Central memory CD8-positive, alpha-beta T cell (primary cell): ENCODE data around the gene TBCA.

Source experiments
- ATAC-seq: fragments of 150-1000 bp; cut with Tn5 transposase; replicated peaks from 2 replicates; pipeline ENCODE4 v1.10.0; 2022; ENCODE audit warnings: mild to moderate bottlenecking, moderate FRiP score, moderate number of reproducible peaks; ENCODE audit not compliant: poor library complexity, severe bottlenecking; ENCODE audit errors: extremely low read depth
- DNase-seq, 2 donors: peaks; one replicate each; pipeline ENCODE4 v3.0.0; 2021; ENCODE audit warnings: low spot score in 2 of 2
- H3K27ac Mint-ChIP-seq: one replicate; pipeline ENCODE4 v1.8.0; 2022; ENCODE audit warnings: low read depth, mild to moderate bottlenecking, moderate library complexity, mixed read lengths
- H3K27me3 Mint-ChIP-seq: one replicate; pipeline ENCODE4 v1.8.0; 2022; ENCODE audit warnings: mixed read lengths
- H3K36me3 Mint-ChIP-seq: one replicate; pipeline ENCODE4 v1.8.0; 2022; ENCODE audit warnings: mild to moderate bottlenecking, moderate library complexity, mixed read lengths; ENCODE audit not compliant: insufficient read depth
- H3K4me1 Mint-ChIP-seq: one replicate; pipeline ENCODE4 v1.8.0; 2022; ENCODE audit warnings: mixed read lengths
- H3K4me3 Mint-ChIP-seq: one replicate; pipeline ENCODE4 v1.8.0; 2022; ENCODE audit warnings: mild to moderate bottlenecking, moderate library complexity, mixed read lengths
- H3K9me3 Mint-ChIP-seq: one replicate; pipeline ENCODE4 v1.8.0; 2022; ENCODE audit warnings: mixed read lengths

TBCA gene

DNA sequence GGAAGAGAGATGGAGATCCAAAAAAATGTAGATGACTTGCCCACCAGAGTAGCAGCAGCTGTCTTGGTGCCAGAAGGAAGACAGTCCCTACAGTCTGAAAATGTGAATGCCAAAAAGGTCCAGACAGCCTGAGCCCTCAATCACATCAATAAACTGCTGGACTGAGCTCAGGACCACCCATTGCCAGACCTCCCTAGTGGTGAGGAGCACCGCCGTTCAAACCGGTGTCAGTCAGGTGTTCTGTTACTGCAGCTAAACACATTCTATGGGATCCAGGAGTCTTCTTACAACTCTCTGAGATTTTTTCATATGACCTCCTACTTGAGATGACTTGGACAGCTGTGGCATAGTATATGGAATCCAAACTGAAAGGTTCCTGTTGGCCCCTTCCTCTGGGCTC is 105.6 kb downstream of the TBCA start:
- DNase-seq (no peak), ATAC-seq (no peak)
- H3K36me3 Mint-ChIP-seq: no peaks in the 10 kb centered on the region
- H3K27ac Mint-ChIP-seq: no peak overlapping the region
- H3K4me1 Mint-ChIP-seq: no peaks in the 10 kb centered on the region
- H3K27me3 Mint-ChIP-seq: peaks cover 51% of the 10 kb centered on the region
- H3K4me3 Mint-ChIP-seq: no peak overlapping the region
- peaks cover 5% of the 10 kb centered on the region for H3K9me3 Mint-ChIP-seq

DNA sequence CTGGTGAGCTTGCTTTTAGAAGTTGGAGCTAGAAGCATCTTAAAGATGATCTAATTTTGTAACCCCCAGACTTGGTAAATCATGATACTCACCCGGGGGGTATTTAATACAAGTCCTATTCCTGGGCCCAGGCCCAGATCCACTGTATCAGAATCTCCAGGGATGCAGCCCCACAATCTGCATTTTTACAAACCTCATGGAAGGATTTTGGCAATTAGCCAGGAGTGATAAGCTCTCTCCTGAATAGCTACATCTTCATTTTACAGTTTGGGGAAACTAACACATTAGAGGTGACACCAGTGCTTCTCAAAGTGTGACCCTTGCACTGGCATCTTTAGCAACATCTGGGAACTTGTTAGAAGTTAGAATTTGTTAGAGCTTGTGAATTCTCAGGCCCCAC is 106.5 kb downstream of the TBCA start:
- ATAC-seq (no peak), DNase-seq (no peak)
- no peak overlapping the region for H3K4me3 Mint-ChIP-seq

DNA sequence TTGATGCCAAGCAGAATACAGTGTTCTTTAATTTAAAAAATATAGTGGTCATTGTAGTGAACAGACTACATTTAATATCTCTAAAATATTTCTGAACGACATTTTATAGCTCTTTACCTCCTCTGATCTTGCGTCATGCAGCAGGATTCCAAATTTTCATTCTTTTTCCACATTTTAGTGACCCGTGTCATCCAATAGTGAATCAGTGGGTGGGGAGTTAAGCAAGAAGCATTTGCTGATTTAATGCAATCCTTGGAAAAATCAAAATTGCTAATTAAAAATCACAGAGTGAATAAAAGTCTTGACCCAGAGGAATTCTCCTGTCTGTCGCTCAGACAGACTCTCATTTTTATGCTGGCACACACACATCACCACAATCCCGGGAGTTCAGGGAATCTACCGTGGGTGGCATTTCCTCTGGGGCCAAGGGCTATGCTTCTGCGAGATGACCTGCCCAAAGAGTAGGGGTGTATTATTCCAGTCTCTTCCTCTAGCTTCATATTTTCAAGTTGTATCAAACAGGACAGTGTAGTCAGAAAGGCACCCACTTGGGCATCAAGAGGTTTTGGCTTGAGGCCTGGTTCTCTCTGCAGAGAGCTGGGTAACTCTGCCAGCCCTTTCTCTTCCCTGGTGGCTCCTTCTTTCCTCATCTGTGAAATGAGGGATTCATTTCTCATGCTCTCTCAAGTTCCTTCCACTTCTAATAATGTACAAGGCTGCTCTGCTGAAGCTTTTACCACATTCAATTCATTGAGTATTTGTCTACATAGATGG is 112.9 kb downstream of the TBCA start:
- no peaks in the 10 kb centered on the region for H3K36me3 Mint-ChIP-seq
- DNase-seq (no peak), ATAC-seq (no peak)
- H3K4me1 Mint-ChIP-seq: no peaks in the 10 kb centered on the region
- H3K4me3 Mint-ChIP-seq: no peak overlapping the region
- no peaks in the 10 kb centered on the region for H3K9me3 Mint-ChIP-seq
- H3K27me3 Mint-ChIP-seq: peaks cover 14% of the 10 kb centered on the region
- H3K27ac Mint-ChIP-seq: no peak overlapping the region

More for the DNA sequence above, 106.5 kb downstream of the TBCA start:
- Mint-ChIP-seq H3K9me3 (no peaks in the 10 kb centered on the region), H3K4me1 (no peaks in the 10 kb centered on the region), H3K27me3 (peaks cover 50% of the 10 kb centered on the region), H3K36me3 (no peaks in the 10 kb centered on the region), H3K27ac (no peak overlapping the region)

DNA sequence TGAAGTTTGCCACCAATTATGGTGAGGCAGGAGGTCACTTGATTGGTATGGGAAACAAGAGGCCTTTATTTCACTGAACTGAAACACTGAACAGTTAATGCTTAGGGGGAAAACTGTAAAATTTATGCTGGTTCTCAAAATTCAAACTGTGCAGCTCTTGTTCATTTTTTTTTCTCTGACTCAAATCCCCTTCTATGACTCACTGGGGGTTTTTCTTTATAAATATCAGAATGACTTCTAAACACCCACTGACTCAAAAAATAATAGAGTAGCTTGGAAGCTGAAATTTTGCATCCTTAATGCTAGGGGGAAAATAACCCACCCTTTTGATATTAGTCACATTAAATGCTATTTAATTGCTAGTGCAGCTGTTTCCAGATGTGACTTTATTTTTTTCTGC is 113.5 kb downstream of the TBCA start:
- Mint-ChIP-seq H3K4me1 (no peaks in the 10 kb centered on the region), H3K27me3 (peaks cover 21% of the 10 kb centered on the region), H3K4me3 (no peak overlapping the region), H3K9me3 (no peaks in the 10 kb centered on the region), H3K27ac (no peak overlapping the region), H3K36me3 (no peaks in the 10 kb centered on the region)
- no peak for ATAC-seq
- DNase-seq: no peak

DNA sequence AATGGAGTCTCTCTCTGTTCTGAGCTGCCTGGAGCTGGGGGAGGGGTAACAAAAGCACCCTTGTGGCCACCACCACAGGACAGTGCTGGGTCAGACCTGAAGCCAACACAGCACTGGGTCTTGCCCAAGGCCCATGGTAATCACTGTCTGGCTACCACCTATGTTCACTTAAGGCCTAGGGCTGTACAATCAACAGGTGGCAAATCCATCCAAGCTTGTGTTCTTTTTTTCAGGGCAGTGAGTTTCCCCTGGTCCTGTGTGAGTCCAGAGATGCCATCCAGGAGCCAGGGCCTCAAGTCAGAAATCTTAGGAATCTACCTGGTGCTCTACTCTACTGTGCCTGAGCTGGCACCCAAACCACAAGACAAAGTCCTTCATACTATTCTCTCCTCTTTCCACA is 117.5 kb downstream of the TBCA start:
- Mint-ChIP-seq H3K27me3 (peaks cover 32% of the 10 kb centered on the region), H3K27ac (no peak overlapping the region), H3K4me3 (no peak overlapping the region), H3K36me3 (no peaks in the 10 kb centered on the region), H3K9me3 (no peaks in the 10 kb centered on the region), H3K4me1 (no peaks in the 10 kb centered on the region)
- ATAC-seq (no peak), DNase-seq (no peak)

DNA sequence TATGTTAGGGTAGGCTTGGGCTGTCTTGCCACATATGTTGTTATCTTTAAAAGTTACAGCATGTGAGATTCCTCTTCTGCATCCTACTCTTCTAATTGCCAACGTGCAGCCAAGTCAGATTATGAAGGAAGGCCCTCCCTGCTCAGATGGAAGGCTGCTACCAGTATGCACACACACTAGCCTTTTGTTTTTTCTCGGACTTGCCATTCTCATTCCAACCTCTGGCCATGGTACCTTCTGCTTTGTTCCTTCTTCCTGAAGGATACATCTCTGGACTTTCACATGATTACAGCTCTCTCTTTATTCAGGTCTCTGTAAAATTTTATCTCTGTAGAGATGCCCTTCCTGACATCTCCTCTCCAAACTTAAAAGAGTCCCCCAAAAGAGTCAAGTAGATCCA is 124.8 kb downstream of the TBCA start:
- Mint-ChIP-seq H3K9me3 (no peaks in the 10 kb centered on the region), H3K4me1 (no peaks in the 10 kb centered on the region), H3K27me3 (peaks cover 71% of the 10 kb centered on the region), H3K36me3 (no peaks in the 10 kb centered on the region), H3K27ac (no peak overlapping the region), H3K4me3 (no peak overlapping the region)
- ATAC-seq: no peak
- DNase-seq: no peak

DNA sequence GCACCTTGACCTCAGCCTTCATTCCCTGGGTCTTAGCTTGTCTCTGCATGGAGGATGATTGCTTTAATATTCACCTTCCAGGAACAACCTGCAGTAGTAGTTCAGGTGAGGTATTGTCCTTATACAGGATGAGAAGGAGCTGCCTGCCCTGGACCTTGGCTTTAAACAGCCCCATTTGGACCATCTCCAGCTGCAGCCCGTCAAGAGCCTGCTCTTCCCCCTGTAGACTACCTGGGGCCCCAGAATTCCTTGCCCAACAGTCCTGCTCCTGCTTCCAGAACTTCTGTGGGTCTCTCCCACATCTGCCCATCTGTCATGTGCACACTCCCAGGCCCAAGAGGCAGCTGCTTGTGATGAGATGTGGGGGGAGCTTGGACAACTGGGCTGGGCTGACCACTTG is 125.5 kb downstream of the TBCA start:
- DNase-seq: no peak
- Mint-ChIP-seq H3K36me3 (peaks cover 2% of the 10 kb centered on the region), H3K27ac (no peak overlapping the region), H3K4me1 (no peaks in the 10 kb centered on the region), H3K9me3 (no peaks in the 10 kb centered on the region), H3K4me3 (no peak overlapping the region), H3K27me3 (peaks cover 77% of the 10 kb centered on the region)
- no peak for ATAC-seq

DNA sequence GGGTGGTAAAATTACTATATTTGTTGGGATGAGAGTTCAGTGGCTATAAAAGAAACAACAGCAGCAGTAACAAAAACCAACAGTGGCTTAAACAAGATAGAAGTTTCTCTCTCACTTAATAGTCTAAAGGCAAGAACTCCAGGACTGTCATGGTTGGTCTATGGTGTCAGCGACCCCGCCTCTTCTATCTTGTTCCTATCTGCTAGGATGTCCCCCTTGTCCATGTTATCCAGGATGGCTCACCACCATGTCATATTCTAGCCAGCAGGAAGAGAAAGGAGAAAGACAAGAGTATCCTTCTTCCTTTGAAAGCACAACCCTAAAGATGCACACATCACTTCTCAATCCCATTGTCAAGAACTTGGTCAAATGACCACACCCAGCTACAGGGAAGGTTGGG is 126.4 kb downstream of the TBCA start:
- no peak overlapping the region for H3K27ac Mint-ChIP-seq
- no peak overlapping the region for H3K4me3 Mint-ChIP-seq
- H3K4me1 Mint-ChIP-seq: peaks cover 5% of the 10 kb centered on the region
- H3K9me3 Mint-ChIP-seq: no peaks in the 10 kb centered on the region
- DNase-seq (no peak), ATAC-seq (no peak)
- peaks cover 83% of the 10 kb centered on the region for H3K27me3 Mint-ChIP-seq
- H3K36me3 Mint-ChIP-seq: peaks cover 5% of the 10 kb centered on the region

DNA sequence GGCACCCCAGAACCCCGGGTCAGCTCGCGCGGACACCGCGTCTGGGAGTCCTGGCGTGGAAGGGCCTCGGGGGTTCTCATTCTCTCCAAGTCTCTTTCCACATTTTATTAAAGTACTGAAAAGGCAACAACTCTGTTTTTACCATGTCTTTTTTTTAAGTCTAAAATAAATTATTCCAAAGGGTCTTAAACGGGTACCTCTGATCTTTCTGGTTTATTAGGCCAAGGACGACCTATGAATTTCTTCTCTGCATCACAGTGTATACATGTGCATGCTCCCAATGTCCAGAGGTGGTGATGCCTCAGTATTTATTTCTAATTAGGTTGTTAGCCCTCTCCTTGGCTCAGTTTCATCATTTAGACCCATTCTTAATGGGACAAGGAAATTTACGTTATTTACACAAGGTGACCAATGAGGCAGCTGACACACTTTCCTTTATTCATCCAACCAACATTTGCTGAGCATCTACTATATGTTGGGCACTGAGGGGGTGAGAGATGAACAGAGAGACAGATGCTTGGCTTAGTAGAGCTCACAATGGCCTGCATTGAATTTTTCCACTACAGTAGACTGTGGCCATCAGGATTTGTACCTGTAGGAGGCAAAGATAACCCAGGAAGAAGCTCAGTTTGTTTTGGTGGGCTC is 130.0 kb downstream of the TBCA start:
- DNase-seq (no peak), ATAC-seq (no peak)
- no peak overlapping the region for H3K27ac Mint-ChIP-seq
- H3K36me3 Mint-ChIP-seq: peaks cover 13% of the 10 kb centered on the region
- H3K4me3 Mint-ChIP-seq: peak overlapping the region; percentile 21
- H3K9me3 Mint-ChIP-seq: no peaks in the 10 kb centered on the region
- H3K27me3 Mint-ChIP-seq: peaks cover 91% of the 10 kb centered on the region
- H3K4me1 Mint-ChIP-seq: peaks cover 16% of the 10 kb centered on the region

DNA sequence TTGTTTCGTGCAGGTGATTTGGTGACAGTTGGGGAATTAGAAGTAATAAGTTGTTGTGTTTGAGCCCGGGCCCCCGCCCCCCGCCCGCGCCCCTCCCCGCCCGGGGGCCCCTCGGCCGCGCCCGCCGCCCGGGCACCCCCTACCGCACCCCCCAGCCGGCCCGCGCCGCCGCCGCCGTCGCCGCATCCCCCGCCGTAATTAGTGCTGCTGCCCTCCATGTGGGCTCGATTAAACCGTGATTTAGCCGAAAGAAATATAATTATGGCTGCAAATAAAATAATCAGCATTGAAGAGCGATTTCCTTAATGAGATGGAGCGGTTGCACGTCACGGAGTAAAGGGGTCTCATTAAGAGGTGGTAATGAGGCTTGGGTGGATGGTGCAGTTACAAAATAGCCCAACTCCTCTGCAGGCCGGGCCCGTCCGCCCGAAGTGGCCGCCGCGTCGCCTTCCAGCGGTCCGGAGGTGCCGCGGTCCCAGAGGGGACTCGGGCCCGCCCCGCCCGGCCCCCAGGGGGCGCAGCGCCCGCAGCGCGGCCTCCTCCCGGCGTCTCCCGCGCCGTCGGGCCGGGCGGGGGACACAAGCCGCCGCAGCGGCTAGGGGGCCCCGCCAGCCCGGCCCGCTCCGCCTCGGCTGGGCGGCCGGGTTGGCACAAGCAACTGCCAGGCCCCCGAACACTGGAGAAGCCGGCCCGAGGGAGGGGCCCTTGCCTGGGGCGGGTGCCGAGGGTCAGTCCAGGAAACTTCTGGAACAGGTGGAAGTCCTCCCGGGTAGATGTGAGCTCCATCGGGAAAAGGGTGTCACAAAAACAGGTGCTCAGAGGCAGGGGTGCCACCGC is 130.8 kb downstream of the TBCA start:
- Mint-ChIP-seq H3K9me3 (no peaks in the 10 kb centered on the region), H3K27me3 (peaks cover 96% of the 10 kb centered on the region), H3K36me3 (peaks cover 19% of the 10 kb centered on the region), H3K4me3 (peak overlapping the region; percentile 56), H3K4me1 (peaks cover 16% of the 10 kb centered on the region), H3K27ac (no peak overlapping the region)
- peak; percentile 68 for ATAC-seq
- no peak for DNase-seq

DNA sequence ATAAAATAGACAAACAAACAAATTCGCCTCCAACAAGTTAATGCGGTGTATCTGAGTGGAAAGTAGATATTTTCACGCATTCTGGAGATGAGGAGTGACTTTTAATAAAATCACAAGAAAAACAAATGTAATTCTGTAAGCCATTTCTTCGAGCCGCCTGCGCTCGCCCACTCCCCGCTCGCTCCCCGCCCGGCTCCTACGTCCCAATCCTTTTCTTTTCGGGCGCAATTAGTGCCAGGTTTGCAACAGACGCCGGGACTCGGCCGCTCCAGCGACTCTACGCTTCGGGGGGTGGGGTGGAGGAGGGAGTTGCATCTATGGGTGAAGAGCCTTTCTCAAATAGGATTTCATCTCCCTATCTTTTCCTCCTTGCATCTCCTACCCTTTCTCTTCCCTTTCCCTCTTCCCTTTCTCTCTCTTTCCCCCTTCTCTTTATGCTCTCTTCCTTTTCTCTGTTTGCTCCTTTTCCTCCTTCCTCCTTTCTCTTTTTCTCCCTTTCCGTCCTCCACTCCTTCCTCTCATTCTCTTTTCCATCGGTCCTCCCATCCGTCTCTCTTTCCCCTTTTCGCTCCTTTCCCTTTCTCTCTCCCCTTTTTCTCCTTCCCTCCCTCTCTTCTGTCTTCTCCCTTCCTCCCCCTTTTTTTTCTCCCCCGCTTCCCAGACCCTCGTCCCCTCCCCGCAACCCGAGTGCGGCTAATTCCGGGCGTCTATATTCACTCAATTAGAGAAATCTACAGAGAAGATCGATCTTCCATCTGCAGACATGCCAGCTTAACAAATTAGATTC is 131.6 kb downstream of the TBCA start:
- Mint-ChIP-seq H3K27ac (no peak overlapping the region), H3K9me3 (no peaks in the 10 kb centered on the region), H3K4me1 (peaks cover 22% of the 10 kb centered on the region), H3K4me3 (peak overlapping the region; percentile 56), H3K36me3 (peaks cover 19% of the 10 kb centered on the region), H3K27me3 (peaks cover 96% of the 10 kb centered on the region)
- DNase-seq (no peak), ATAC-seq (no peak)

DNA sequence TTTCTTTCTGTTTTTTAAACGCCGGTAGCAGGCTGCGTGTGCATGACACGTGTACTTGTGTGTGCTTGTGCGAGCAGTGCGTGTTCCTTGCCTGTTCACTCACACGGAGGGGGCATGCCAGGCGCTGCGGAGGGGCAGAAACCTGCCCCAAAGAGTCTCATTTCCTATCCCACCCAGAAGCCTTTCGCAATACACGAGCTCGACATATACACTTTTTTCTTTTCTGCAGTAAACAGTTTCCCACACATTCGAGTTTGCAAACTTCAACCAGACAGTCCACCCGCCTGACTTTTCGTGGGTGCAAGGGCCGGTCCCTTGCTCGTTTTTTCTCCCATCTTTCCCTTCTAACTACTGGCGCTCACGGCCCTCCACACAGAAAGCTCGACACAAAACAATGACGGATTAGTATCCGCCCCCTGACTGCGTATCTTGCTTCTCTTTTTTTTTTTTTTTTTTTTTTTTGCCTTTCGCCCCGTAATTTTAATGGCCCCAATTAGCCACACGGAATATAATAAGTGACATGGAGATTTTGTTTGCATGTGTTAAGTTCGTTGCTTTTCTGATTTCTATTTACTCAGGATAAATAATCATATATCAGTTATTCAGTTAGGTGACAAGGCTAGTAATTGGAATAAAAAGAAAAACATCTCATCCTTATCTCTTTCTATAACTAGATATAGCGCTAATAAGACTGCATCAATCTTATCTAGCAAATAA is 132.3 kb downstream of the TBCA start:
- Mint-ChIP-seq H3K4me1 (peaks cover 22% of the 10 kb centered on the region), H3K27me3 (peaks cover 96% of the 10 kb centered on the region), H3K36me3 (peaks cover 19% of the 10 kb centered on the region), H3K9me3 (no peaks in the 10 kb centered on the region), H3K4me3 (no peak overlapping the region), H3K27ac (no peak overlapping the region)
- DNase-seq (no peak), ATAC-seq (no peak)
